GM19463 (cell line): Measurements from ENCODE around the gene C17orf67.
"Not testable (repeated sequence)": the region's sequence is repeated elsewhere in the genome, so short reads cannot be mapped to it uniquely, and the experiment has no call there.

Experiments used
- ATAC-seq: cut with Tn5 transposase; IDR thresholded peaks from one replicate; pipeline ENCODE4 v1.9.1; 2021; ENCODE audit warnings: mild to moderate bottlenecking, moderate library complexity; ENCODE audit not compliant: unreplicated experiment

The C17orf67 gene

GRCh38 chr17:56779322-56779721, 54.4 kb downstream of the C17orf67 start:
- ATAC-seq = no peak

- no peak for ATAC-seq
Observed at GRCh38 chr17:56778898-56779297, 54.8 kb downstream of the C17orf67 start.

- no peak for ATAC-seq
Observed at GRCh38 chr17:56777859-56778258, 55.9 kb downstream of the C17orf67 start.

GRCh38 chr17:56774650-56775049, 59.1 kb downstream of the C17orf67 start:
- no peak for ATAC-seq

- ATAC-seq = no peak
Observed at GRCh38 chr17:56773124-56773523, 60.6 kb downstream of the C17orf67 start.

- ATAC-seq = no peak
Observed at GRCh38 chr17:56772442-56772841, 61.3 kb downstream of the C17orf67 start.

GRCh38 chr17:56771975-56772374, 61.7 kb downstream of the C17orf67 start:
- no peak for ATAC-seq

GRCh38 chr17:56771563-56771962, 62.2 kb downstream of the C17orf67 start:
- no peak for ATAC-seq

- no peak for ATAC-seq
Observed at GRCh38 chr17:56770427-56770826, 63.3 kb downstream of the C17orf67 start.

- ATAC-seq = no peak
Observed at GRCh38 chr17:56765449-56765848, 68.3 kb downstream of the C17orf67 start.

GRCh38 chr17:56762988-56763387, 70.7 kb downstream of the C17orf67 start:
- ATAC-seq = no peak

- ATAC-seq = no peak
Observed at GRCh38 chr17:56762144-56762543, 71.6 kb downstream of the C17orf67 start.

- ATAC-seq = no peak
Observed at GRCh38 chr17:56761387-56761786, 72.3 kb downstream of the C17orf67 start.

- ATAC-seq = not testable (repeated sequence)
Observed at GRCh38 chr17:56757611-56758010, 76.1 kb downstream of the C17orf67 start.

GRCh38 chr17:56756536-56756935, 77.2 kb downstream of the C17orf67 start:
- no peak for ATAC-seq

- ATAC-seq = no peak
Observed at GRCh38 chr17:56755310-56755709, 78.4 kb downstream of the C17orf67 start.

GRCh38 chr17:56754523-56755208, 79.1 kb downstream of the C17orf67 start:
- no peak for ATAC-seq

- no peak for ATAC-seq
Observed at GRCh38 chr17:56752263-56752836, 81.4 kb downstream of the C17orf67 start.

- no peak for ATAC-seq
Observed at GRCh38 chr17:56751145-56751738, 82.5 kb downstream of the C17orf67 start.

GRCh38 chr17:56744721-56745120, 89.0 kb downstream of the C17orf67 start:
- no peak for ATAC-seq

- ATAC-seq = no peak
Observed at GRCh38 chr17:56742601-56743000, 91.1 kb downstream of the C17orf67 start.
